GM12891 (cell line): Measurements from ENCODE around the gene PTPRF.

Experiments used
- PAX5 ChIP-seq: IDR thresholded peaks from 2 replicates; pipeline ENCODE4 v1.6.1; 2011; ENCODE audit warnings: low read length, moderate library complexity, mild to moderate bottlenecking; ENCODE audit not compliant: insufficient read depth, severe bottlenecking
- POLR2A ChIP-seq: IDR thresholded peaks from 2 replicates; pipeline ENCODE4 v1.6.1; 2011; ENCODE audit warnings: low read depth, low read length, control low read depth
- POLR2AphosphoS5 ChIP-seq: IDR thresholded peaks from 2 replicates; pipeline ENCODE4 v1.6.1; 2011; ENCODE audit warnings: low read depth, low read length, control low read depth
- POU2F2 ChIP-seq: IDR thresholded peaks from 2 replicates; pipeline ENCODE4 v1.6.1; 2011; ENCODE audit warnings: low read depth, mild to moderate bottlenecking, control low read depth, low read length, moderate library complexity
- SPI1 ChIP-seq: IDR thresholded peaks from 2 replicates; pipeline ENCODE4 v1.6.1; 2011; ENCODE audit warnings: low read depth, low read length, control low read depth
- TAF1 ChIP-seq: IDR thresholded peaks from 2 replicates; pipeline ENCODE4 v1.6.1; 2011; ENCODE audit warnings: low read depth, low read length, control low read depth

DNA sequence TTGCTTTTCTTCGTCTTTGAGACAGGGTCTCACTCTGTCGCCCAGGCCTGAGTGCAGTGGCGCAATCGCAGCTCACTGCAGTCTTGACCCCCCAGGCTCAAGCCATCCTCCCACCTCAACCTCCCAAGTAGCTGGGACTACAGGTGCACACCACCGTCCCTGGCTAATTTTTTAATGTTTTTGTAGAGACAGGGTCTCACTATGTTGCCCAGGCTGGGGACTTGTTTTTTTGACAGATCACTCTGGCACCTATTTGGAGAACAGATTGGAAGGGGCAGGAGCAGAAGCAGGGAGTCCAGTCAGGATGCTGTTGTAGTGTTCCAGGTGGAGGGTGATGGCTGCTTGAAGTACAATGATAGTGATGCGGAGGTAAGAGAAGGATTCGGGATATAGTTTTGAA, 106.6 kb downstream of the PTPRF start:
- no peak for TF ChIP-seq POLR2A
- no peak for TF ChIP-seq POLR2AphosphoS5
- TF ChIP-seq POU2F2: no peak
- no peak for TF ChIP-seq TAF1
- no peak for TF ChIP-seq SPI1
- no peak for TF ChIP-seq PAX5
